ENCODE measurements around the gene RTN4IP1.

Gene RTN4IP1

GRCh38 chr6:106618324-106618723, 11.0 kb downstream of the RTN4IP1 start:
- H3K27me3 ChIP-seq (replicated peaks; ENCODE audit: control insufficient read depth, insufficient read depth, low read length) = no peaks in the 10 kb centered on the region
- no peak for TF ChIP-seq CTCF (IDR thresholded peaks at IDR 0.05; ENCODE audit: insufficient read depth, low read length, poor library complexity, severe bottlenecking)
- H3K36me3 ChIP-seq (ENCODE audit: control insufficient read depth, insufficient read depth, low read length) = no peaks in the 10 kb centered on the region; the same call in none of the 2 replicates
- H3K4me3 ChIP-seq (replicated peaks; ENCODE audit: low read depth, low read length) = no peak overlapping the region
- DNase-seq (ENCODE audit: extremely low read depth, insufficient read length) = no peak

- no peaks in the 10 kb centered on the region; the same call in none of the 2 replicates for H3K36me3 ChIP-seq (ENCODE audit: control insufficient read depth, insufficient read depth, low read length)
- DNase-seq (ENCODE audit: extremely low read depth, insufficient read length) = no peak
- no peaks in the 10 kb centered on the region for H3K27me3 ChIP-seq (replicated peaks; ENCODE audit: control insufficient read depth, insufficient read depth, low read length)
- TF ChIP-seq CTCF (IDR thresholded peaks at IDR 0.05; ENCODE audit: insufficient read depth, low read length, poor library complexity, severe bottlenecking) = no peak
- no peak overlapping the region for H3K4me3 ChIP-seq (replicated peaks; ENCODE audit: low read depth, low read length)
These were observed 11.4 kb downstream of the RTN4IP1 start for GRCh38 chr6:106617857-106618256.

GRCh38 chr6:106617302-106617701, 12.0 kb downstream of the RTN4IP1 start:
- no peak for DNase-seq (ENCODE audit: extremely low read depth, insufficient read length)
- no peaks in the 10 kb centered on the region; the same call in none of the 2 replicates for H3K36me3 ChIP-seq (ENCODE audit: control insufficient read depth, insufficient read depth, low read length)
- no peak overlapping the region for H3K4me3 ChIP-seq (replicated peaks; ENCODE audit: low read depth, low read length)
- no peak for TF ChIP-seq CTCF (IDR thresholded peaks at IDR 0.05; ENCODE audit: insufficient read depth, low read length, poor library complexity, severe bottlenecking)
- H3K27me3 ChIP-seq (replicated peaks; ENCODE audit: control insufficient read depth, insufficient read depth, low read length) = no peaks in the 10 kb centered on the region

- no peak for TF ChIP-seq CTCF (IDR thresholded peaks at IDR 0.05; ENCODE audit: insufficient read depth, low read length, poor library complexity, severe bottlenecking)
- Histone ChIP-seq H3K4me3 (replicated peaks; ENCODE audit: low read depth, low read length) (no peak overlapping the region), H3K36me3 (ENCODE audit: control insufficient read depth, insufficient read depth, low read length) (no peaks in the 10 kb centered on the region; the same call in none of the 2 replicates), H3K27me3 (replicated peaks; ENCODE audit: control insufficient read depth, insufficient read depth, low read length) (no peaks in the 10 kb centered on the region)
- no peak for DNase-seq (ENCODE audit: extremely low read depth, insufficient read length)
These were observed 14.6 kb downstream of the RTN4IP1 start for GRCh38 chr6:106614592-106615257.

- Histone ChIP-seq H3K4me3 (replicated peaks; ENCODE audit: low read depth, low read length) (no peak overlapping the region), H3K36me3 (ENCODE audit: control insufficient read depth, insufficient read depth, low read length) (no peaks in the 10 kb centered on the region; the same call in none of the 2 replicates), H3K27me3 (replicated peaks; ENCODE audit: control insufficient read depth, insufficient read depth, low read length) (no peaks in the 10 kb centered on the region)
- TF ChIP-seq CTCF (IDR thresholded peaks at IDR 0.05; ENCODE audit: insufficient read depth, low read length, poor library complexity, severe bottlenecking) = no peak
- no peak for DNase-seq (ENCODE audit: extremely low read depth, insufficient read length)
These were observed 15.1 kb downstream of the RTN4IP1 start for GRCh38 chr6:106614166-106614565.

Data from GM06990 (cell line).